IMR-90 (cell line): Measurements from ENCODE around the gene CCDC146. TPM values are rescaled to one million over a fixed set of nuclear protein-coding genes. Genes with fewer than 3 reads are reported as not detected.
A peak's percentile ranks its signal among the peaks of the same experiment; 100 is the strongest.

Experiments
- ATAC-seq: fragments of 200-7000 bp; cut with Tn5 transposase; 2 replicates; pipeline ENCODE4 v1.9.1; 2020; ENCODE audit warnings: low read depth, mild to moderate bottlenecking, moderate library complexity
- BruUV-seq: library from RNA; stranded (reverse); fragments of 400-500 nt; replicated peaks from 2 replicates; lab custom pipeline; 2021; lab: Mats Ljungman, UMichigan
- CTCF ChIA-PET: fragments of 300-600 bp; formaldehyde crosslinking; extraction: SDS; loops from one replicate; lab custom pipeline; 2021; ENCODE audit warnings: antibody characterized with exemption; lab: Yijun Ruan, JAX
- POLR2A ChIA-PET: fragments of 300-600 bp; sonication (Branson Sonifier 250); formaldehyde crosslinking; loops from one replicate; lab custom pipeline; 2022; ENCODE audit warnings: antibody characterized with exemption; ENCODE audit not compliant: unreplicated experiment; lab: Charles Lee
- DNase-seq: peaks from one replicate; pipeline ENCODE4 v3.0.0; 2013
- H2AFZ ChIP-seq: replicated peaks from 2 replicates; pipeline ENCODE3; 2013; ENCODE audit warnings: low read length, mild to moderate bottlenecking; ENCODE audit not compliant: poor library complexity
- H2AK5ac ChIP-seq: 2 replicates; pipeline ENCODE4 v1.6.1; 2013; ENCODE audit warnings: low read depth, low read length, inconsistent platforms
- H2AK9ac ChIP-seq: replicated peaks from 2 replicates; pipeline ENCODE3; 2013; ENCODE audit warnings: mild to moderate bottlenecking, low read depth, low read length, moderate library complexity; ENCODE audit not compliant: poor library complexity
- H2BK120ac ChIP-seq: 2 replicates; pipeline ENCODE4 v1.6.1; 2013; ENCODE audit warnings: low read depth, low read length, inconsistent platforms
- H2BK15ac ChIP-seq: 3 replicates; pipeline ENCODE4 v1.6.1; 2013; ENCODE audit warnings: low read depth, low read length, inconsistent platforms
- H2BK20ac ChIP-seq: 2 replicates; pipeline ENCODE4 v1.6.1; 2013; ENCODE audit warnings: low read depth, mild to moderate bottlenecking, inconsistent platforms, low read length, moderate library complexity
- H2BK5ac ChIP-seq: 2 replicates; pipeline ENCODE4 v1.6.1; 2013; ENCODE audit warnings: mild to moderate bottlenecking, low read depth, low read length, inconsistent platforms; ENCODE audit not compliant: poor library complexity, severe bottlenecking
- H3K14ac ChIP-seq: replicated peaks from 2 replicates; pipeline ENCODE4 v1.6.1; 2013; ENCODE audit warnings: low read depth, low read length, inconsistent platforms
- H3K18ac ChIP-seq: 2 replicates; pipeline ENCODE4 v1.6.1; 2013; ENCODE audit warnings: low read depth, low read length, control low read depth
- H3K23ac ChIP-seq: 2 replicates; pipeline ENCODE4 v1.6.1; 2013; ENCODE audit warnings: low read depth, low read length, inconsistent platforms
- H3K27ac ChIP-seq: 2 replicates; pipeline ENCODE4 v1.5.1; 2013; ENCODE audit warnings: mild to moderate bottlenecking, control low read depth, low read length; ENCODE audit not compliant: insufficient read depth
- H3K27me3 ChIP-seq: 2 replicates; pipeline ENCODE4 v1.6.1; 2013; ENCODE audit warnings: low read length; ENCODE audit not compliant: control insufficient read depth, insufficient read depth
- H3K36me3 ChIP-seq: 2 replicates; pipeline ENCODE4 v1.6.1; 2013; ENCODE audit warnings: low read length, mixed read lengths; ENCODE audit not compliant: control insufficient read depth, insufficient read depth
- H3K4ac ChIP-seq: 2 replicates; pipeline ENCODE4 v1.6.1; 2013; ENCODE audit warnings: low read depth, low read length, inconsistent platforms
- H3K4me1 ChIP-seq: 2 replicates; pipeline ENCODE4 v1.6.1; 2013; ENCODE audit warnings: low read length, mixed read lengths; ENCODE audit not compliant: control insufficient read depth, insufficient read depth
- H3K4me2 ChIP-seq: 2 replicates; pipeline ENCODE4 v1.6.1; 2013; ENCODE audit warnings: low read depth, mild to moderate bottlenecking, control low read depth, low read length, moderate library complexity
- H3K4me3 ChIP-seq: 2 replicates; pipeline ENCODE4 v1.5.1; 2013; ENCODE audit warnings: low read depth, mild to moderate bottlenecking, control low read depth, low read length, moderate library complexity; ENCODE audit not compliant: insufficient read depth
- H3K56ac ChIP-seq: 2 replicates; pipeline ENCODE4 v1.6.1; 2013; ENCODE audit warnings: low read length, inconsistent platforms; ENCODE audit not compliant: insufficient read depth; ENCODE audit errors: extremely low read depth
- H3K79me1 ChIP-seq, 2 experiments: 2 replicates each; pipeline ENCODE4 v1.6.1; 2013; ENCODE audit warnings: low read length in 2 of 2, inconsistent platforms in 1 of 2, low read depth in 1 of 2
- H3K9ac ChIP-seq: 2 replicates; pipeline ENCODE4 v1.6.1; 2013; ENCODE audit warnings: low read depth, low read length, control low read depth
- H3K9me1 ChIP-seq: 2 replicates; pipeline ENCODE4 v1.6.1; 2013; ENCODE audit warnings: low read length, inconsistent platforms; ENCODE audit not compliant: insufficient read depth
- H3K9me3 ChIP-seq: 2 replicates; pipeline ENCODE4 v1.6.1; 2013; ENCODE audit warnings: low read length; ENCODE audit not compliant: control insufficient read depth, insufficient read depth
- H4K20me1 ChIP-seq: 2 replicates; pipeline ENCODE4 v1.6.1; 2013; ENCODE audit warnings: low read length, inconsistent platforms; ENCODE audit not compliant: insufficient read depth
- H4K5ac ChIP-seq: 2 replicates; pipeline ENCODE4 v1.6.1; 2013; ENCODE audit warnings: mild to moderate bottlenecking, low read depth, low read length, control low read depth
- H4K8ac ChIP-seq, 2 experiments: 2 replicates each; pipeline ENCODE4 v1.6.1; 2013; ENCODE audit warnings: low read depth in 2 of 2, low read length in 2 of 2, control low read depth in 1 of 2, inconsistent platforms in 1 of 2
- H4K91ac ChIP-seq: 2 replicates; pipeline ENCODE4 v1.6.1; 2013; ENCODE audit warnings: low read depth, low read length, inconsistent platforms; ENCODE audit not compliant: insufficient read depth
- CEBPB ChIP-seq: IDR thresholded peaks from 2 replicates; pipeline ENCODE4 v1.6.1; 2012; ENCODE audit warnings: low read depth, low read length, improper control_type of control experiment
- MAFK ChIP-seq: IDR thresholded peaks from 2 replicates; pipeline ENCODE4 v1.6.1; 2012; ENCODE audit warnings: low read depth, low read length, improper control_type of control experiment
- NFE2L2 ChIP-seq: fragments of 150-350 bp; IDR thresholded peaks from 2 replicates; pipeline ENCODE4 v1.6.1; 2016; ENCODE audit warnings: low read depth, mild to moderate bottlenecking, low read length
- RFX5 ChIP-seq: IDR thresholded peaks from 2 replicates; pipeline ENCODE4 v1.8.0; 2012; ENCODE audit warnings: low read depth, mild to moderate bottlenecking, low read length, moderate library complexity
- WGBS, 2 experiments: methylation state at CpG; one replicate each; pipeline versions ENCODE4 v1.1.5 to v1.1.7; 2013; ENCODE audit warnings: missing lambda C conversion rate in 2 of 2; ENCODE audit not compliant: insufficient read length in 1 of 2; ENCODE audit errors: extremely low coverage in 2 of 2; 5-methylcytosine and 5-hydroxymethylcytosine counted together
- dilution Hi-C: fragments of 300-500 bp; cut with HindIII; formaldehyde crosslinking; loops from one replicate; pipeline ENCODE4 v1.14.3; 2018; ENCODE audit warnings: low sequenced_read_pairs; ENCODE audit not compliant: unreplicated experiment
- in situ Hi-C: fragments of 300-500 bp; cut with MboI; formaldehyde crosslinking; loops from 3 replicates; pipeline ENCODE4 v1.14.3; 2019; ENCODE audit warnings: low sequenced_read_pairs, inconsistent platforms, mixed read lengths
- intact Hi-C: fragments of 100-400 bp; cut with micrococcal nuclease; formaldehyde crosslinking; loops from 2 replicates; pipeline ENCODE4 v1.10.0; 2022
- polyA plus RNA-seq, 3 experiments: library from polyadenylated mRNA; depleted of rRNA; stranded (reverse); fragments of >200 nt; gene quantifications; 2 replicates each; pipeline ENCODE4 v1.2.3, GENCODE V29; 2012; ENCODE audit warnings: low replicate concordance in 1 of 3
- total RNA-seq: library from RNA; depleted of rRNA; stranded (reverse); fragments of >200 nt; gene quantifications from 2 replicates; pipeline ENCODE4 v1.2.3, GENCODE V29; 2012

CCDC146 gene
- total and polyA plus RNA-seq, 2 of the 4 experiments (the other 2 are of a cell fraction): 0.54 to 1.7 TPM

DNA sequence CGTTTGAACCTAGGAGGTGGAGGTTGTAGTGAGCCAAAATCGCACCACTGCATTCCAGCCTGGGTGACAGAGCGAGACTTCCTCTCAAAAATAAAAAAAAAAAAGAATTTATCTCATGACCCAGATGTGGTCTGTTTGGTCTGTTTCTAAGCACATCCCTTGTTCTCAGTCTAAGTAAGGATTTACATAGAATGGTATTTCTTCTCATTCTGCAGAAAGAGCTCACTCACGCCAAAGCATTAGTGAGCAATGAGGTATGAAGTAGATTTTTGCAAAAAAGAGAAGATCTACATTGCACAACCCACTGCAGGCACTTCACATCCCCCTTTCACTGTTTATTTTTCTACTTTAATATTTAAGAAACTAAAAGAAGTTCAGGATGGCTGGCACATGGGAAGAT lies 153.7 kb downstream of the CCDC146 start:
- peak overlapping the region; percentile 92 to 94 for H4K8ac ChIP-seq
- H3K4me1 ChIP-seq: peaks cover 10% of the 10 kb centered on the region
- peak overlapping the region; percentile 99; the same call in 2 of the 3 replicates for H2BK15ac ChIP-seq
- H2AK5ac ChIP-seq: peak overlapping the region; percentile 99; the same call in 1 of the 2 replicates
- CTCF ChIA-PET: interaction anchor here (0.6 to 1.3 kb wide), 4 partner anchors 21 to 40 kb away, joined by 3 to 6 read pairs (median 3); no protein-coding TSS in a partner anchor
- H3K27me3 ChIP-seq: no peaks in the 10 kb centered on the region
- no peak overlapping the region for H3K4me2 ChIP-seq
- no peak overlapping the region for H2AK9ac ChIP-seq
- no CpG with 5 or more reads among the region's 4 CpGs for WGBS, 2 experiments
- ATAC-seq (peak; percentile 40), DNase-seq (peak; percentile 65)
- dilution Hi-C loops (no loop called here), in situ Hi-C loops (no loop called here), intact Hi-C loops (no loop called here)
- peak overlapping the region; percentile 93 for H3K4ac ChIP-seq
- H2BK20ac ChIP-seq: peak overlapping the region; percentile 97
- H3K27ac ChIP-seq: peak overlapping the region; percentile 97
- H2AFZ ChIP-seq: no peak overlapping the region
- peak overlapping the region; percentile 93 for H2BK120ac ChIP-seq
- peak overlapping the region; percentile 68; the same call in 1 of the 2 replicates for H3K23ac ChIP-seq
- peak overlapping the region; percentile 86 for H3K56ac ChIP-seq
- H3K79me1 ChIP-seq: no peaks in the 10 kb centered on the region
- POLR2A ChIA-PET: no interaction called here
- peak overlapping the region; percentile 94; the same call in 1 of the 2 replicates for H4K91ac ChIP-seq
- H4K20me1 ChIP-seq: no peaks in the 10 kb centered on the region
- no peak for TF ChIP-seq NFE2L2
- no peak for TF ChIP-seq RFX5
- peak; percentile 79 for TF ChIP-seq CEBPB
- no peak for TF ChIP-seq MAFK
- no peaks in the 10 kb centered on the region for H3K9me3 ChIP-seq
- no TSS peak for BruUV-seq
- H3K9ac ChIP-seq: no peak overlapping the region
- H3K36me3 ChIP-seq: no peaks in the 10 kb centered on the region
- peak overlapping the region; percentile 83 for H3K18ac ChIP-seq
- peak overlapping the region; percentile 92 for H2BK5ac ChIP-seq
- peak overlapping the region; percentile 88 for H3K14ac ChIP-seq
- peaks cover 3% of the 10 kb centered on the region; the same call in 1 of the 2 replicates for H3K9me1 ChIP-seq
- H4K5ac ChIP-seq: peak overlapping the region; percentile 66; the same call in 1 of the 2 replicates
- no peak overlapping the region for H3K4me3 ChIP-seq
